Neutrophil (primary cell): ENCODE measurements around the gene MEIKIN.

Source experiments
- H3K27ac ChIP-seq: fragments of 200-600 bp; sonication (generic); 2 replicates; pipeline ENCODE4 v1.5.1; 2016; ENCODE audit warnings: mild to moderate bottlenecking, moderate library complexity
- H3K27me3 ChIP-seq: fragments of 200-600 bp; sonication (generic); 2 replicates; pipeline ENCODE4 v1.6.0; 2016; ENCODE audit warnings: mild to moderate bottlenecking
- H3K36me3 ChIP-seq: fragments of 200-600 bp; sonication (generic); 2 replicates; pipeline ENCODE4 v1.5.1; 2017
- H3K4me1 ChIP-seq, 2 experiments: fragments of 200-600 bp in 1 of 2; sonication (generic) in 1 of 2; 1 replicate in 1 of 2; 2 replicates in 1 of 2; pipeline versions ENCODE4 v1.5.1 to v1.6.1; 2013 to 2016; ENCODE audit warnings: low read depth in 1 of 2, low read length in 1 of 2, mild to moderate bottlenecking in 1 of 2, moderate library complexity in 1 of 2; ENCODE audit not compliant: control insufficient read depth in 1 of 2, insufficient read depth in 1 of 2
- H3K4me3 ChIP-seq, 2 experiments: fragments of 200-600 bp in 1 of 2; sonication (generic) in 1 of 2; 1 replicate in 1 of 2; 2 replicates in 1 of 2; pipeline ENCODE4 v1.5.1; 2013 to 2016; ENCODE audit warnings: low read depth in 1 of 2, low read length in 1 of 2, mild to moderate bottlenecking in 1 of 2, moderate library complexity in 1 of 2
- H3K9me3 ChIP-seq: fragments of 200-600 bp; sonication (generic); 2 replicates; pipeline ENCODE4 v1.5.1; 2016
- CTCF ChIP-seq: fragments of 200-600 bp; sonication (generic); IDR thresholded peaks from 2 replicates; pipeline ENCODE4 v1.5.1; 2016; ENCODE audit warnings: antibody characterized with exemption

The MEIKIN gene

GRCh38 chr5:131973089-131973712, 27.7 kb upstream of the MEIKIN start:
- H3K4me3 ChIP-seq = no peak overlapping the region
- H3K4me1 ChIP-seq = no peaks in the 10 kb centered on the region
- no peaks in the 10 kb centered on the region for H3K9me3 ChIP-seq
- H3K27ac ChIP-seq = no peak overlapping the region
- H3K27me3 ChIP-seq = peaks cover 10% of the 10 kb centered on the region
- no peak for TF ChIP-seq CTCF
- no peaks in the 10 kb centered on the region for H3K36me3 ChIP-seq

DNA sequence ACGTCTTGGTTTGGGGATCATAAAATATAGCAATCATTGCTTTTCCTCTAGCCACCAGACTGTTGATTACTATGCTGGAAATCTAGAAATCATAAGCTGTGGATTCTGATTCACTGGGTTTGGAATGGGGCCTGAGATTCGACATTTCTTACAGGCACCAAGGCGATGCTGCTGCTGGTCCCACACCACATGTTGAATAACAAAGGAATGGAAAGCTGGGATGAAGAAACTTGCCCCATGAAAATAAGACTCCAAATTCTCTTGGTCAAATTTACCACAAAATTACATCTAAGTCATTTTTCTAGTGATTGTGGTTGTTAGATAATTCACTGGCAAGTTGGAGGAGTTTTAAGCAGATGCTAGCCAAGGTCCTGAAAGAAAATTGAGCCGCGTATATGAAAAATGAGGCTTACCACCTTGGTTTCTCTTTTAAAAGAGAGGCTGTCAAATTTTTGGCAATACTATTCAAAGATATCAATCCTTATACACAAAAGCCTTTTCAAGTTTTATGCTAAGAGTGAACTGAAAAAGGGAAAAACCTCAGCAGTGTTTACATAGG, 23.0 kb upstream of the MEIKIN start:
- peaks cover 10% of the 10 kb centered on the region for H3K27me3 ChIP-seq
- no peak for TF ChIP-seq CTCF
- H3K9me3 ChIP-seq = no peaks in the 10 kb centered on the region
- no peaks in the 10 kb centered on the region for H3K36me3 ChIP-seq
- no peak overlapping the region for H3K27ac ChIP-seq
- H3K4me1 ChIP-seq = no peaks in the 10 kb centered on the region
- no peak overlapping the region for H3K4me3 ChIP-seq

GRCh38 chr5:131966551-131966950, 21.1 kb upstream of the MEIKIN start:
- TF ChIP-seq CTCF = no peak
- Histone ChIP-seq H3K36me3 (no peaks in the 10 kb centered on the region), H3K27ac (no peak overlapping the region)

DNA sequence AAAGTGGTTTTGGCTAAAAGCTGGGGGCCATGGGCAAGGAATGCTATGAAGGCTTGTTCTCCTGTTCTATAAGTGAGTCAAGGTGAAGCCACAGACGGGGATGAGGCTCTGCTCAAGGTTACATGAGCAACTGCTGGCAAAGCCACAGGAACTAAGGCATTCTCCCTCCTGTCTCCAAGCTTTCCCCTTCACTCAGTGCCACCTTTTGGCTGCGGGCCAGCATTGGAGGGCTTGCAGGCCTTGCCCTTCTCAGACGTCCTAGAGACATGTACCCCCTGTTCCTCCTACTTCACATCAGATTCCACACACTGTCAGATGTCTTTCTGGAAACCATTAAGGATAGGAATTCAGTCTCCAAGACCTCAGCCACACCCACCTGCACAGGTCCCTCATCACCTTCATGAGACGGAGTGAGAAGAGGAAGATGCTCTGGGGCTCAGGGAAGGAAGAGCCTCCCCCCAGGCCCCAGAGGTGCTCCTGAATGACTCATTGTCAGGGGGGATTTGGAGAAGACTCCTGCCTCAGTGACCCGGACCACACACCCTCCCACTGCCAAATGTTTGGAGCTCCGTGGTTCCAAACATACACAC, 20.5 kb upstream of the MEIKIN start:
- Histone ChIP-seq H3K36me3 (no peaks in the 10 kb centered on the region), H3K4me3 (no peak overlapping the region), H3K27ac (no peak overlapping the region), H3K4me1 (no peaks in the 10 kb centered on the region), H3K27me3 (peaks cover 3% of the 10 kb centered on the region), H3K9me3 (no peaks in the 10 kb centered on the region)
- TF ChIP-seq CTCF = no peak

More at GRCh38 chr5:131966551-131966950, 21.1 kb upstream of the MEIKIN start:
- Histone ChIP-seq H3K9me3 (no peaks in the 10 kb centered on the region), H3K4me3 (no peak overlapping the region), H3K4me1 (no peaks in the 10 kb centered on the region), H3K27me3 (peaks cover 10% of the 10 kb centered on the region)

DNA sequence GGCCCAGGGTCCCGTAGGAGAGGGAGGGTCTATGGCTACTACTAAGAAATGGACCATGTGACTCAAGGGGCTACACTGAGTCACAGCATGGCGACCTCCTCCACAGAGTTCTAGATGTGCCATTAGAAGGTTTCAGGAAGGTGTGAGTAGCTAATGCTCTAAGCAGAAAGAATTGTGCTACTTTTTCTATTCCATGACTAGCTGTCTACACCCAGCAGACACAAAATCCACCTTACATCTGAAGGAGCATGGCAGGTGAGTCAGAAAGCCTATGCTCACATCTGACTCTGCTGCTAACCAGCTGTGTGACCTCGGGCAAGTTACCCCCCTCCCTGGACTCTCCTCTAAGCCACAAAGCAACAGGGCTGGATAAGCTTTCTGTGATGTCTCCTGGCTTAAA, 14.4 kb upstream of the MEIKIN start:
- no peak for TF ChIP-seq CTCF
- no peaks in the 10 kb centered on the region for H3K4me1 ChIP-seq
- H3K9me3 ChIP-seq = no peaks in the 10 kb centered on the region

More for the DNA sequence above, 14.4 kb upstream of the MEIKIN start:
- no peak overlapping the region for H3K27ac ChIP-seq
- H3K27me3 ChIP-seq = no peaks in the 10 kb centered on the region
- no peak overlapping the region for H3K4me3 ChIP-seq
- no peaks in the 10 kb centered on the region for H3K36me3 ChIP-seq
